Left colon (tissue), 2 donors: ENCODE measurements around the gene CIP2A. TPM values are rescaled to one million over a fixed set of nuclear protein-coding genes. Genes with fewer than 3 reads are reported as not detected.

Source experiments
- ATAC-seq: fragments of 200-7000 bp; cut with Tn5 transposase; one replicate; pipeline ENCODE4 v1.9.1; 2020; ENCODE audit warnings: mild to moderate bottlenecking, moderate library complexity
- DNase-seq, 2 donors: peaks; one replicate each; pipeline ENCODE4 v3.0.0-alpha.2; 2020
- intact Hi-C, 2 donors: fragments of 100-400 bp; cut with DNase I in 1 of 2; cut with micrococcal nuclease in 1 of 2; formaldehyde crosslinking; loops; one replicate each; pipeline versions ENCODE4 v1.11.2 to v1.14.0; 2022; cut with DNase I, micrococcal nuclease
- total RNA-seq, 2 donors: library from RNA; stranded (reverse); fragmentation: NEBNext Ultra II Directional; extraction: Animal tissue kit (Norgen Biotek cat#: 25700); gene quantifications; one replicate each; pipeline ENCODE4 v1.2.1, GENCODE V29; 2021
- donor health status: DM: no; HTN: no; CAD: no.
- donor health status: DM: yes; HTN: yes; CAD: no.

Gene CIP2A
- total RNA-seq, 2 donors from 2014 or later = 3.3 to 5.3 TPM

DNA sequence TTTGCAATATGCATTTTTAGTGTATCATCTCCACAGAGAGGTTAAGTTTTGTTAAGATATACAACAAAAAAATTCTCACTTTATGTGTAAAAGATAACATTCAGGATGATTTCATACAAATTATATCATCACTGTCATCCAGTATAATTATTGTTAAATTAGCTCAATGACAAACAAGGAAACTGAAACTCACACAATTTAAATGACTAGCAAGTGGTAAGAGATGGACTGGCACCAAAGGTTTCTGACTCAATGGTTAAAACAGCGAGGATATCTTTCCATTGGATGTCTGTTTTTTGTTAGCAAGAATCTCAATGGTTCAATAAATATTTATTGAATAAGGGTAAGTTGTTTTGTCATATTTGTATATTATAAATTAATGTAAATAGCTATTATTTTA lies 22.6 kb downstream of the CIP2A start:
- intact Hi-C loops = no loop called here
- DNase-seq = no peak

DNA sequence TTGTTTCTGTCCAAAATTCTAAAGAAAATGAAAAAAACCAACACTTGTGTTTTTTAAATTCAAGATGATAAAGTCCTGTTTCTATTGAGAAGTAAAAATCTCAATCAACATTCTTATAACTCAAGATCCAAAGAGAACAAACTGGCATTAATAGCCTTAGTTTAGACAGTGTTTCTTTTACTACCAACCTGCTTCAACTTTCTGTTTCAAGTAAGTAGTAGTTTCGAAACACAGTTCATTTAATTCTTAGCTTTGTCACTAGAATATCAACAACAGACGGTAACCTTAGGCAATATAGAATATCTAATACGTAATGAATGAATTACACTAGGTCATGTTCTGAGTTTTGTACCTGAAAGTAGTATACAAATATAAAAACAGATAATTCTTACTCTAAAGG lies 23.7 kb downstream of the CIP2A start:
- intact Hi-C loops = no loop called here
- ATAC-seq (no peak), DNase-seq (no peak)

More for the DNA sequence above, 22.6 kb downstream of the CIP2A start:
- no peak for ATAC-seq

DNA sequence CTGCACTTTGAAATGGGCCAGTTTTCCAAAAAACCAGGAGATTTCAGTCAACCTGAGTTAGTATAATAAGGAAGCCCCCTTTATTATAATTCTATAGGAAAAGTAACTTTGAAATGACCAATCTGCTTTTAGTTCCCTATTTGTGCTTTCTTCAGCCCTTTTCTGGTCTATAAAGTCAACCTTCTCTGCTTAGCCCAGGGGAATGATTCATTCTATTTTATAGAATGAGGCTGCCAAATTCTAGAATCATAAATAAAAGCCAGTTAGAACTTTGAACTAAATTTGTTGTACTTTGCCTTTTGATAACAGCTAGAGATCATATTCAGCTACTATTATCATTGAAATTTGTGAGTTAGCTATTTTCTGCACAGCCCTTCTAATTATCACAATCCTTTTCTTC lies 24.7 kb downstream of the CIP2A start:
- no peak for DNase-seq
- peak; percentile 26 for ATAC-seq
- intact Hi-C loops = no loop called here

DNA sequence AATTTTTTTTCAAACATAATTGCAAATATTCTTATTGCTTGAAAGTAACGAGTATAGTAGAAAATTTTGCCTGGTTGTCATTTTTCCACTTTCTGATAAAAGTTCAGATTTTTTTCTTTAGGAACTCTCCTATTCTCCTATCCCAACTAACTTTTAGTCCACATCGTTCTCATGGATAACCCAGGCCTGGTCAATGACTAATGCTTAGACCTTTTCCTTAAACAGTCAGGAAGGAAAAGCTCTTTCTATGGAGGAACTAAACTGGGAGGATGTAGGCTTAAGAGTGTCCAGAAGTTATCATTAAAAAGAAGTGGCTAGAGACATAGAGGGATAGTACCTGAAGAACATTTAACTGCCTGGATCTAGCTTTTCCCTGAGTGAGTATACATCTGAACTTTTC lies 26.7 kb downstream of the CIP2A start:
- intact Hi-C loops = no loop called here
- DNase-seq (no peak), ATAC-seq (no peak)

DNA sequence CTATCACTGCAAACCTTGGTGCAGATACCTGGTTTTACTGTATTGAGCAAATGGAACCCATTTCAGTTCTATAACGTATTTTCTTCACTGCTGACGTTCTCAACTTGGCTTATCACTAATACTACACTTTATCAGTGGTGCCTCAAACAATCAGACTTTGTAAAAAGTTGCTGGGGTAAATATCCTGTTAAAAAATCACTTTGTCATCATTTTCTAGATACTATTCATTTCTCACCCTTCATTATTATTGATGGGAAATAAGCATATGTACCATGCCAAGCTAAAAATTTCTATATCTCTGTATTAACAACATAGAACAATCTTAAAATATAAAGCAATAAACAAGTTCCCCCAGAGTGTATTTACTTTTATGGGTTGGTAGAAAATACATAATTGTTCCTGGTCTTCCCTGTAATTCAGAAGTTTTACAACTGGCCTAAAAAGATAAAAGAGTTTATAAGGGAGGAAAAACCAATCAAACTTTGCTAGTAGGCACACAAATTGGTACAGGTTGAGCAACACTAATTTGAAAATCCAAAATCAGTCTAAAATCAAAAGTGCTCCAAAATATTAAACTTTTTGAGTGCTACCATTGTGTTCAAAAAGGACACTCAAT lies 33.2 kb downstream of the CIP2A start:
- intact Hi-C loops = no loop called here
- DNase-seq = no peak
- ATAC-seq = peak; percentile 60

DNA sequence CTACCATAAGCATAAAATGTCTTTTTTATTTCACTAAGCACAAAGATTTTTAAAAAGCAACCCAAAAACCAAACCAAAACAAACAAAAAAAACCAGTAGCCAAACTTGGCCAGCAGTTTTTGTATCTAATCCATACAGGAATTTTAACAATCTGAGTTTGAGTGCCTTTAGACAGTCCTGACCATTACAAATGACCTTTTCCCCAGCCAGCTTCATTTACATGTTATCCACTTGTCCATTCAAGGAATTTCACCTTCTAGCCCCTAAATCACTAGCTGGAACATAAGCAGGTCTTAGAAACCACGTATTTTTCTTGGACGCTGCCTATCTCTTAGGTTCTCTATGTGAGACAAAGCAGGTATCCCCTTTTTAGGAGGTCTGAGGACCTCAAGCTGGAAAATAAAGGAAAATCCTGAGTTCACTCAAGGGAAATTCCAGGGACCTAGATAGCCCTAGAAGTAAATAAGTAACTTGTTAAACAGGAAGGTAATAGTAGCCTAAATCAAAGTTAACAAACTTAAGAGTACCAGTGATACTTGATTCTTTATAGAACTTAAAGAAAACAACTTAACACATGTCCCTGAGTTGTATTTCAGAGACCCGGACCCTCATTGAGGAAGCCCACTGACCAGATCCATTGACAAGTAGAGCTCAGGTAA lies 34.2 kb downstream of the CIP2A start:
- ATAC-seq (peak; percentile 75), DNase-seq (no peak)
- intact Hi-C loops = no loop called here

DNA sequence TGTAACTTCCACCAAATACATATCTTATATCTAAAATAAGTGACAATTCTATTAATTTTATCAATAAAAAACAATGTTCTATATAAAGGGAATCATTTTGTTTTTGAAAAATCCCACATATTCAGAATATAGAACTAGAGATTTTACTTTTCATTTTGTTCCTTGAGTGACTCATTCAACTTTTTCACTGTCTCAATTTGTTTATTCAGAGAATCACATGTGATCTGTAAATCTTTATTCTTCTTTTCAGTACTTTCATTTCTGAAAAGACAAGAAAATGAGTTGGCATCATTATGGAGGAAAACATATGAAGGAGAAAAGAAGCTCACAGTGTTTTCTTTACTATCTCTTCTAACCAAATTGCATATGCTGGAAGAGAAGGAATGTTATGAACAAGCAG lies 35.0 kb downstream of the CIP2A start:
- DNase-seq (no peak), ATAC-seq (peak; percentile 40)
- intact Hi-C loops = no loop called here

DNA sequence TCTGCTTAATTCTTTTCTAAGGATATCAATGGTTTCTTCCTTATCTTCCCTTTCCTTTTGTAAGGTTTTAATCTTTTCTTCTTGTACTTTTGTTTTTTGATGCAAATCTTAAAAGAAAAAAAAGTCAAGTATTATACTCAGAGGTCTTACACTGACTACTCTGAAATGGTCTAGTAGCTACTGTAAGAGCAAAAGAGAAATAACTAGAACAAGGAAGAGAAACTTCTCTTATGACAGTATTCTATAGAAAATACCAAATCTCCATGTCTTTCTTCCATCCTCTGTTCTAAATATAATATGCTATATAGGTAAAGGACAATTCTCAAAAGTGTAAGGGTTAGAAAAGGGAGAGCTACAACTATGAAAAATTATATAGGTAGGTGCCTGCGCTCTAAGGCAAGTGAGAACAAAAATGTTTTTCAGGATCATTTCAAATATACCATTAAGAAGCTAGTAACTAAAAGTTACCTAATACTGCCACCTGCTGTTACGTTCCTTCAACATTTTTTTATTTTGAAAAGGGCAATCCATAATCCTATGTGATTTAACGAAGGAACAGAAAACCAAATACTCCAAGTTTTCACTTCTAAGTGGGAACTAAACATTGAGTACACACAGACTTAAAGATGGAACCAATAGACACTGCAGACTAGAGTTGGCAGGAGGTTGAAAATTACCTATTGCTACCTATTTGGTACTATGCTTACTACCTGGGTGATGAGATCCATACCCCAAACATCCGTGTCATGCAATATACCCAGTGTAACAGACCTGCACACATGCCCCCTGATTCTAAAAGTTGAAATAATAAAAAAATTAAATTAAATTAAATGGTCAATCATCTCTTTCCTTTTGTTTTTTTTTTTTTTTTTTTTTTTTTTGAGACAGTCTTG lies 36.7 kb downstream of the CIP2A start:
- no peak for DNase-seq

DNA sequence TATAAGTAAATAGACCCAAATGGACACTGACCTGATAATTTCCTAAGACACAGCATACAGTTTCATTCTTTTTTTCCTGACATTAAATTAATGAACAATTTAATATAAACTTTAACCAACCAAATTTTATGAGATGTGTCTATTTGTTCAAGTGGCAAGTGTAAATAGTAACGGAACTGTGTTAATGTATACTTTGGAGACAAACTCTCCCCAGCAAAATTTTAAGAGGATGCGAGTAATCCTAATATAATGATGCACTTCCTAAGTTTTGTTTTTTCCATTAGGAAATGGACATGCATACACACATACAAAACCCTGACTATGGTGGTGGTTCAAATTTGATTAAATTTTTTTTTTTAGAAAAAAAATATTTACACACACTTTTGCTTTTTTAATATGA lies 40.4 kb downstream of the CIP2A start:
- ATAC-seq (no peak), DNase-seq (no peak)
- intact Hi-C loops = no loop called here

More for the DNA sequence above, 36.7 kb downstream of the CIP2A start:
- intact Hi-C loops = loop anchor here in 1 of 2 donors (2.0 kb wide), 1 partner anchor 62 kb away; no protein-coding TSS in a partner anchor
- ATAC-seq = peak; percentile 30

DNA sequence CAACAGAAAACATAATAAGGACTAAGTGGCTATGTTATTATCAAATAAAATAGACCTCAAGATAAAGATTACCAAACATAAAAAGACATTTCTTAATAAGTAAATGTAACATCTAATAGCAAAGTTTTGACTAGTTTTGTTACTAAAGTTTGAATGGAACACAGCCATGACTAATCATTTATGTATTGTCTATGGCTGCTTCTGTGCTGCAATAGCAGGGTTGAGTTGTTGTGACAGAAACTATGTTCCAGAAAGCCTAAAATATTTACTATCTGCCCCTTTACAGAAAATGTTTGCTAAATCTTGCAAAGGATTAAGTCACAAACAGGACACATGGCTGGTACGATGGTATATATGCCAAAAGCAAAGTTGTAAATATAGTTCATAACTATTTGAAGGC lies 40.9 kb downstream of the CIP2A start:
- no peak for ATAC-seq
- intact Hi-C loops = no loop called here
- DNase-seq = no peak

DNA sequence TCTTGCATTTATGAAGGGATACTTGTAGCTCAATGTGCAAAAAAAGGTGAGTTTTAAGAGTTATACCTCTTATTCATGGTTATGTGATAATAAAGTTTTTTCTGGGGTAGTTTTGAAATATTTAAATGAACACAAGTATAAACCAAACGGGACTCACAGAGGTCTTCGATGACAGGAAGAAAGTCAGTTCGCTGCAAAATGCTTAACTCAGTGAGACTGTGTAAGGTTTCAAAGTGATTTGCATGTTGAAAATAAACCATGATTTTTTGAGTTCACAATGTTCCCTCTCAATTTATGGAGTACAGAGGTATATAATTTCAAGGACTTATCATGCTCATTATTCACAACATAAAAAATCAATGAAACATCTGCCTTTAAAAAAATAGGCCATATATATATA lies 42.5 kb downstream of the CIP2A start:
- no peak for DNase-seq
- intact Hi-C loops = no loop called here
- no peak for ATAC-seq

DNA sequence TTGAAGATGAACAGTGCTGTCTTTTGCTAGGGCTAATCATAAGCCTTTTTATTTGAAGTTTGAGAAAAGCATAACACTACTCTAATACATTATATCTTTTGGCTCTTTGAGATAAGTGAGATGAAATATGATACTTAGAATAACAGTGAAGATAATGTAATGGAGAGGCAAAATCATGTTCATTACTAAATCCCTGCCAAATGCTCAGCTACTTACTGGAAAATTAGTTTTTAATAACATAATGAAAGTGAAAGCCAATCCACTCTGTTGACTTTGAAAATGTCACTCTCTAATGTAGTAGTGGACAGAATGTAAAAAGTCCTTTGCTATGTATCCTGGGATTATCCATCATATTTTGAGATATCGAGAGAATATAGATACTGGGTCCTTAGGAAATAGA lies 43.0 kb downstream of the CIP2A start:
- intact Hi-C loops = no loop called here
- ATAC-seq (no peak), DNase-seq (no peak)

DNA sequence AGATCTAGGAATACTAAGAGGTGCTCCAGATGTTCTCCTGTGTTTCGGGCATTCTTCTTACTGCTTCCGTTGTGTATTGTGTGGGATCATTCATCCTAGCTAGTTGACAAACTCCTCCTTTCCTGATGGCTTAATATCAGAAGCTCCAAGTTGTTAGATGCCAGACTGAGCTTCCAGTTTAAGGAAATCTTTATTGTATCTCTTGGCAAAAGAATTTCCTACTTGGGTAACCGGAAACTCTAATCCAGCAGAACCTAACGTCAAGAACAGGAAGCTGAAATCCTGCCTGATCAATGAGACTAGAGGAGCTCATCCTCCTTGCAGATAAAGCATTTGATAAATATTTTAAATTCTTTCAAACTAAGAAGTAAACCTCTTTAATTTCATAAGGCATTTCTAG lies 51.2 kb downstream of the CIP2A start:
- intact Hi-C loops = no loop called here
- ATAC-seq = no peak

DNA sequence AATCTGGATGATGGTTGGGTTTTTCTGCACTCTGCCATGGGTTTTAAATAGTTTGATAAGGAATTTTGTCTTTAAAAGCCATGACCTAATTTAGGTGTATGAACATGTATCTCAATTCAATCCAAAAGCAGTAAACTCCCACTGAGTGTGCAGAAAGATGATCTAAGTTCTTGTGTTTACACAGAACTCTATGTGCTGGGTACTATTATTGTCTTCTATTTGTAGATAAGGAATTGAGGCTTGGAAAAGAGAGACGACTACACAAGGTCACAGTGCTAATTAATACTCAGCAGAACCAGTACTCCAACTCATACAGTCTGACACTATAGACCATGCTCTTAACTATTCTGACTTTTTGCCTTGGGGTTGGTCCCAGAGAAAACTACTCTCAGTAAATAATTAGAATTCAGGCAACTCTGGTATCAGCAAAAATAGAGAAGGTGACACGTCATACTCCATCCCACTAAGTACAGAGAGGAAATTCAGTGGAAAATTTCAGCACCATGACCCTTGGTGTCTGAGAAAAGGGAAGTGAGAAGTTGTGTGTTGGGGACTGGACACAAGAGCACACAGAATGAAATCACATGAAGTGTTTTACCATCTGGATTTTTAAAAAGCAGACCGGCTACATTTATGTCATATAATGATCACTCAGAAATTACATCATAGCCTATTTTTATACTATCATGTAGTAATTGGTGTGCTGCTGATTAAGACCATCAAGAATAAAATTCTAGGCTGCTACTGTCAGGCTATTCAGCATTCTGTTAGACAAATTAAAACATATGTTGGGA lies 60.6 kb downstream of the CIP2A start:
- ATAC-seq (no peak), DNase-seq (no peak)
- intact Hi-C loops = no loop called here

More for the DNA sequence above, 51.2 kb downstream of the CIP2A start:
- DNase-seq = no peak

DNA sequence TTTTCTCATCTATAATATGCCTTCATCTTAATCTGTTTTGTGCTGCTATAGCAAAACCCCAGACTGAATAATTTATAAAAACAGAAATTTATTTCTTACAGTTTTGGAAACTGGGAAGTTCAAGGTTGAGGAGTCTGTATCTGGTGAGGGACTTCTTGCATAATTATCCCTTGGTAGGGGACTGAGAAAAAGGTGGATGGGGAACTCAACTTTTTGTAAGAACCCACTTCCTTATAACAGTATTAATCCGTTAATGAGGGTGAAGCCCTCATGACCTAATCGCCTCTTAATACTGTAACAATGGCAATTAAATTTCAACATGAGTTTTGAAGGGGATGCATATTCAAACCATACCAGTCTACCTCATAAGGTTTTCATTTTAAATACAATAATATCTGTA lies 61.4 kb downstream of the CIP2A start:
- ATAC-seq (no peak), DNase-seq (no peak)
- intact Hi-C loops = no loop called here

DNA sequence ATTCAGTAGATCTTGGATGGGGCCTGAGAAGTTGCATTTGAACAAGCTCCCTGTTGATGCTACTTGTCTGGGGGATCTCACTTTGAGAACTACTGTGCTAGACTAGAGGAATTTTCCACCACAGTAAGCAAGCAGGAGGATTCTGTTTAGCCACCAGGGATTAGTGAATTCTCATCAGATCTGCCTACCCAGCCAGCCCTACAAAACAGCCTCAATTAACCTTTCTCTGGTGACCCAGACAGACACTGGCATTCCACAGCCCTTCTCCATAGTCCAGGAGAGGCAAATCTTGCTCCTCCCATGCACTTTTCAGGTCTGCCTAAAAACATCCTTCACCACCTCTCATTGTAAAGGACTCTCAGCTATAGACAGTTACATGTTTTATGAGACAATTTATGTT lies 62.1 kb downstream of the CIP2A start:
- ATAC-seq = no peak
- no peak for DNase-seq
- intact Hi-C loops = no loop called here

DNA sequence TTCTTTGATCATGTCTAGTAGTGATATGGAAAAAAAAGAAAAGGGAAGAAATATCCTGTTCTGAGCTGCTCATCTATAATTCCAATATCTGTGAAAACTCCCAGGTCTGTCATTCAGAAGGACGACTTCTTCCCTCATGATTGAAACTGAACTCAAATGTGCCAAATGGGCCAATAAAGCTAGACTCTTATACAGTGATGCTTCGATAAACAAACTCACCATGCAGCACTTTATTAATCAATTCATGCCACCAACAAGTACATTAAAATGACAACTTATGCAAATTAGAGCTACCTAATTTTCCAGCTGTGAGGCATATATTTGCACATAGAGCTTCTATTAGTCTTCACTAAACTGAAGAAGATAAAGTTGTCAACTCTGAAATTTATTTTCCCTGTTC lies 63.3 kb downstream of the CIP2A start:
- no peak for ATAC-seq
- DNase-seq = no peak
- intact Hi-C loops = no loop called here

DNA sequence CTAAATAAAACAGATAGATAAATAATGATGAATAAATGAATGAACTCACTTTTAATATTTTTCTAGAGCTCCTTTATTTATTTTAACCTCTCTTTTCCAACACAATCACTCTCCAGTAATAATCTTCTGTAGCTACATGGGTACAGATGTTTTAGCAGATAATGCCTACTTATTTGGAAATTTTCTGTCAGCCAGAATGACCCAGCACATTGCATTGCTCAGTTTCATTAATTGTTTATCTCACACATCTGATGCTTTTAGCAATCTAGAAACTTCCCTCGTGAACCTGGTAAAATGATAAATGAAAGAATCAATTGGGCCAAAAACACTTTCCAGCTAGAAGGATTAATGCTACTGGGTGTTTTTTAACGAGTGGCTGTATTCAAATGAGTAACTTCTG lies 64.0 kb downstream of the CIP2A start:
- DNase-seq (no peak), ATAC-seq (no peak)
- intact Hi-C loops = no loop called here

DNA sequence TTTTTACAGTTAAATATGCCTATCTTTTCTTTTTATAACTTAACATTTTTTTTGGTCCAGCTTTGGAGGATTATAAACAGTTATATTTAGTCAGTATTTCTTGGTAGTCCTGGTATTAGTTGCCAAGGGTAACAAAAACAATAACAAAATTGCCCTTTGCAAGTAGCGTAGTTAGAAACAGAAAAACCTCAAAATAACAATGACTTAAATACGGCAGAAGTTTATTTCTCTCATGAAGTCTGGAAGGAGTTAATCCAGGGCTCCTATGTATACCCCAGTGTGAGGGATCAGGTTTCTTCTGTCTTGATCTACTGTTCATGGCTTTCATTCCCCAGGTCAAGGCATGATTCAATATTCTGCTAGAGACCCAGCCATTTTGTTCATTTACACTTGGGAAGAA lies 64.7 kb downstream of the CIP2A start:
- no peak for DNase-seq
- intact Hi-C loops = no loop called here

More for the DNA sequence above, 64.7 kb downstream of the CIP2A start:
- ATAC-seq = no peak
